Measurements from ENCODE around the gene PSMG3.

GRCh38 chr7:1599640-1600395 is 30.0 kb upstream of the PSMG3 start:
- no peak for TF ChIP-seq CTCF (IDR thresholded peaks at IDR 0.05 in 4 of 5, conservative IDR thresholded peaks at IDR 0.05 in 1 of 5)
- TF ChIP-seq POLR2A (IDR thresholded peaks at IDR 0.05) = no peak

Measured in gastrocnemius medialis (tissue), 4 donors.